K562 (cell line): ENCODE measurements around the gene PFDN2. TPM values are rescaled to one million over a fixed set of nuclear protein-coding genes. Genes with fewer than 3 reads are reported as not detected.

Source experiments
- BACH1 ChIP-seq: fragments of 200-800 bp; sonication (Bioruptor generic); IDR thresholded peaks from 2 replicates; pipeline ENCODE4 v1.6.1; 2016; ENCODE audit warnings: missing genetic modification characterization, missing compliant biosample characterization
- CHAMP1 ChIP-seq: fragments of 450-650 bp; IDR thresholded peaks from 2 replicates; pipeline ENCODE4 v1.6.1; 2016; ENCODE audit warnings: mild to moderate bottlenecking
- CHD1 ChIP-seq: fragments of 200-600 bp; sonication (generic); IDR thresholded peaks from one replicate; pipeline ENCODE4 v1.6.1; 2012; ENCODE audit warnings: mild to moderate bottlenecking, moderate library complexity, low read length, inconsistent platforms
- DACH1 ChIP-seq: fragments of 450-650 bp; IDR thresholded peaks from 2 replicates; pipeline ENCODE4 v1.6.1; 2018; ENCODE audit not compliant: partially characterized antibody
- E2F5 ChIP-seq: sonication (generic); formaldehyde crosslinking; IDR thresholded peaks from 2 replicates; pipeline ENCODE4 v1.8.0; 2022; ENCODE audit warnings: mild to moderate bottlenecking, missing genetic modification reagents
- MTA3 ChIP-seq: fragments of 450-650 bp; formaldehyde crosslinking; IDR thresholded peaks from 2 replicates; pipeline ENCODE4 v1.6.1; 2017; ENCODE audit warnings: mild to moderate bottlenecking, borderline replicate concordance
- MYBL2 ChIP-seq, 2 experiments: fragments of 450-650 bp in 1 of 2; sonication (generic) in 1 of 2; formaldehyde crosslinking in 1 of 2; IDR thresholded peaks; 2 replicates each; pipeline versions ENCODE4 v1.6.1 to v1.8.1; 2017 to 2022; ENCODE audit warnings: borderline replicate concordance in 1 of 2, inconsistent platforms in 1 of 2, low read depth in 1 of 2, mild to moderate bottlenecking in 1 of 2, missing genetic modification reagents in 1 of 2, moderate library complexity in 1 of 2
- NFIC ChIP-seq: fragments of 450-650 bp; IDR thresholded peaks from 2 replicates; pipeline ENCODE4 v1.6.1; 2017; ENCODE audit warnings: mild to moderate bottlenecking, inconsistent platforms
- PBX2 ChIP-seq, 2 experiments: IDR thresholded peaks in 1 of 2; conservative IDR thresholded peaks in 1 of 2; 2 replicates each; pipeline ENCODE4 v1.6.1; 2016; ENCODE audit warnings: low read depth in 2 of 2, mild to moderate bottlenecking in 1 of 2, missing compliant biosample characterization in 1 of 2, missing genetic modification characterization in 1 of 2, moderate library complexity in 1 of 2
- PCBP2 ChIP-seq: fragments of 200-400 bp; formaldehyde crosslinking; IDR thresholded peaks from 2 replicates; pipeline ENCODE4 v1.6.1; 2018; ENCODE audit warnings: low read length, low read depth, mild to moderate bottlenecking, moderate library complexity; ENCODE audit not compliant: poor library complexity, severe bottlenecking
- TSC22D4 ChIP-seq: fragments of 450-650 bp; IDR thresholded peaks from 2 replicates; pipeline ENCODE4 v1.6.1; 2016; ENCODE audit warnings: missing genetic modification characterization, missing biosample characterization, control low read depth
- ZNF175 ChIP-seq: fragments of 200-800 bp; sonication (Bioruptor generic); IDR thresholded peaks from 2 replicates; pipeline ENCODE4 v1.6.1; 2016; ENCODE audit warnings: low read depth, mild to moderate bottlenecking, missing genetic modification characterization, missing compliant biosample characterization
- ZNF511 ChIP-seq: sonication (generic); formaldehyde crosslinking; IDR thresholded peaks from 2 replicates; pipeline ENCODE4 v1.8.0; 2022; ENCODE audit warnings: mild to moderate bottlenecking, missing genetic modification reagents
- ZNF583 ChIP-seq: fragments of 250-450 bp; sonication (Bioruptor Pico); IDR thresholded peaks from 2 replicates; pipeline ENCODE4 v1.4.0; 2020
- polyA plus RNA-seq, 8 experiments: library from polyadenylated mRNA; depleted of rRNA in 4 of 8; stranded (reverse) in 5 of 8; unstranded in 3 of 8; fragments of >200 nt; fragmentation: Nextera tagmentation in 2 of 8; fragmentation: Illumina TruSeq in 1 of 8; extraction: Ambion mirVana in 2 of 8; extraction: Trizol in 1 of 8; gene quantifications; 2 replicates each; pipeline versions ENCODE4 v1.2.1 to v1.2.3, GENCODE V29; 2011 to 2014; ENCODE audit warnings: inconsistent platforms in 1 of 8, missing spikeins in 1 of 8
- total RNA-seq, 7 experiments: library from RNA; depleted of rRNA in 6 of 7; stranded (reverse); fragments of >200 nt in 6 of 7; fragmentation: Illumina TruSeq in 2 of 7; extraction: Trizol in 2 of 7; gene quantifications; 2 replicates each; pipeline versions ENCODE4 v1.2.1 to v1.2.3, GENCODE V29; 2011 to 2021; ENCODE audit warnings: low replicate concordance in 1 of 7

The PFDN2 gene
- total and polyA plus RNA-seq, 9 of the 15 experiments (the other 6 are each of a cell fraction or from before 2014, with no cell fraction given) = 50.2 to 361 (median 144) TPM

- TF ChIP-seq BACH1 (tag) (peak; percentile 40; the same call in 1 of the 2 replicates), E2F5 (no peak), DACH1 (no peak), MTA3 (0 out of 2 replicates have a peak, but pooled peaks have one; percentile 75), NFIC (peak; percentile 45), ZNF583 (CRISPR knock-in tag) (no peak), CHAMP1 (no peak), MYBL2 (IDR thresholded peaks at IDR 0.05; ENCODE audit: low read depth) (peak; percentile 42; the same call in 1 of the 2 replicates), MYBL2 (CRISPR knock-in tag; IDR thresholded peaks at IDR 0.05; ENCODE audit: borderline replicate concordance) (no peak), PCBP2 (no peak), TSC22D4 (tag) (no peak), ZNF511 (CRISPR knock-in tag) (no peak), CHD1 (no peak), PBX2 (CRISPR knock-in tag; IDR thresholded peaks at IDR 0.05; ENCODE audit: low read depth) (no peak), PBX2 (tag; conservative IDR thresholded peaks at IDR 0.05; ENCODE audit: low read depth) (no peak), ZNF175 (CRISPR knock-in tag) (no peak)
These were observed 36.0 kb upstream of the PFDN2 start, which contains the start of gene UFC1 (continued) for GRCh38 chr1:161153682-161154337.
